Fibroblast of villous mesenchyme (primary cell): Measurements from ENCODE around the gene CHD9. TPM values are rescaled to one million over a fixed set of nuclear protein-coding genes. Genes with fewer than 3 reads are reported as not detected.
A peak's percentile ranks its signal among the peaks of the same experiment; 100 is the strongest.

Experiments
- DNase-seq: peaks from one replicate; pipeline ENCODE4 v3.0.0-alpha.2; 2010; ENCODE audit warnings: low read depth
- H3K4me3 ChIP-seq: 2 replicates; pipeline ENCODE4 v1.5.1; 2011; ENCODE audit warnings: low read depth, mild to moderate bottlenecking, low read length
- CTCF ChIP-seq: IDR thresholded peaks from 2 replicates; pipeline ENCODE4 v1.5.1; 2012; ENCODE audit warnings: low read depth, mild to moderate bottlenecking, low read length; ENCODE audit not compliant: insufficient read depth
- total RNA-seq: library from RNA; depleted of rRNA; stranded (reverse); fragments of >200 nt; gene quantifications from 2 replicates; pipeline ENCODE4 v1.2.3, GENCODE V29; 2012

The CHD9 gene
- total RNA-seq, 1 donor = 102 TPM

GRCh38 chr16:53090591-53091411, 36.0 kb downstream of the CHD9 start:
- peak; percentile 99 for DNase-seq
- no peak for TF ChIP-seq CTCF
- H3K4me3 ChIP-seq = no peak overlapping the region

GRCh38 chr16:53091466-53092211, 36.8 kb downstream of the CHD9 start:
- peak overlapping the region; percentile 10 for H3K4me3 ChIP-seq
- DNase-seq = peak; percentile 87
- no peak for TF ChIP-seq CTCF

DNA sequence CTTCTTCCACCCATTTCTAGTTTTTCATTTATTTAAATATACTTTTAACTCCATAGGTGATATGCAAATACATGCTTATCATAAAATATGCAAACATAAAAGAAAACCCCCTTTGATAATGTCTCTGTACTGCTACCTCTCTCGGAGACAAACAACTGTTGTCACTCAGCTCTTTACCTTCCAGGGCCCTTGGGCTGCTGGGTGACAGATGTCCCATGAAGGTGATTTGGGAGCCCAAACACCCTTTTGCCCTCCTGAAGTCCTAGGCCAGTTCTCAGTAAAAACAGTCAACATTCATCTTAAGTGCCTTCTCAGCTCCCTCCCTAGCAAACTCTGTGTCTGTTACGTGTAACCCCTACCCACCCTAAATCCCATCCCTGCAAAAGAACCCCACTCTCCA, 37.5 kb downstream of the CHD9 start:
- no peak for DNase-seq
- no peak overlapping the region for H3K4me3 ChIP-seq
- no peak for TF ChIP-seq CTCF

- no peak overlapping the region for H3K4me3 ChIP-seq
- DNase-seq = no peak
- TF ChIP-seq CTCF = no peak
Measured at GRCh38 chr16:53093162-53093744, 38.5 kb downstream of the CHD9 start.

- no peak overlapping the region for H3K4me3 ChIP-seq
- DNase-seq = no peak
- TF ChIP-seq CTCF = no peak
Measured at GRCh38 chr16:53094013-53094630, 39.3 kb downstream of the CHD9 start.

DNA sequence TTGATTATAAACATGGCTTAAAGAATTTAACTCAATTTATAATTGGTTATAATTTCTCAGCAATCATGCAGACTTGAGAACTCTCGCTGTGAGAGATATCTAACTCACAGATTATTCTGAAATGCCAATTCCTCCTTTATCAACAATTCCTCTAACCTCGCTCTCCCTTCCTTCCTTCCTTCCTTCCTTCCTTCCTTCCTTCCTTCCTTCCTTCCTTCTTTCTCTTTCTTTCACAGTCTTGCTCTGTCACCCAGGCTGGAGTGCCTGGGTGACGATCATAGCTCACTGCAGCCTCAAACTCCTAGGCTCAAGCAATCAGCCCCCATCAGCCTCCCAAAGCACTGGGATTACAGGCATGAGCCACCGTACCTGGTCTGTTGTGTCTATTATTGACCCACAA, 42.4 kb downstream of the CHD9 start:
- no peak for TF ChIP-seq CTCF
- H3K4me3 ChIP-seq = no peak overlapping the region
- DNase-seq = no peak
